ENCODE measurements around the gene MET.

DNA sequence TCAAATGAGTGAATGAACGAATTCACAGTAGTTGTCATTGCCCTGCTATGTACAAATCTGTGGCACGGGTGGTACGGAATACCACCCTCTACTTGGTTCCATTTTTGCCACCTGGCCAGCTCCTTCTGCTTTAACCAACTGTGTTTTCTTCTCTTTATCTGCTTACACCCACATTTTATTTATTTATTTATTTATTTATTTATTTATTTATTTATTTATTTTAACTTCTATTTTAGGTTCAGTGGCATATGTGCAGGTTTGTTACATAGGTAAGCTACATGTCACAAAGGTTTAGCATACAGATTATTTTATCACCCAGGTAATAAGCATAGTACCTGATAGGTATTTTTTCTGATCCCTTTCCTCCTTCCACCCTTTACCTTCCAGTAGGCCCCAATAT, 148.2 kb downstream of the MET start:
- TF ChIP-seq CTCF (IDR thresholded peaks at IDR 0.05) = no peak
- no peak for TF ChIP-seq POLR2AphosphoS5 (IDR thresholded peaks at IDR 0.05)
- TF ChIP-seq POLR2A (IDR thresholded peaks at IDR 0.05) = no peak
- no peak for TF ChIP-seq EP300 (IDR thresholded peaks at IDR 0.05)
